Skeletal muscle satellite cell (primary cell): Measurements from ENCODE around the gene FSD1L.

Experiments
- H3K27me3 ChIP-seq: 2 replicates; pipeline ENCODE4 v1.7.0; 2013; ENCODE audit warnings: low read length; ENCODE audit not compliant: control insufficient read depth, insufficient read depth
- H3K36me3 ChIP-seq: 2 replicates; pipeline ENCODE4 v1.7.0; 2013; ENCODE audit warnings: mild to moderate bottlenecking, control low read depth, low read length; ENCODE audit not compliant: insufficient read depth
- H3K4me1 ChIP-seq: 2 replicates; pipeline ENCODE4 v1.7.0; 2013; ENCODE audit warnings: low read length; ENCODE audit not compliant: control insufficient read depth, insufficient read depth
- H3K4me2 ChIP-seq: 2 replicates; pipeline ENCODE4 v1.7.0; 2013; ENCODE audit warnings: mild to moderate bottlenecking, low read length
- H3K4me3 ChIP-seq: 2 replicates; pipeline ENCODE4 v1.7.0; 2013; ENCODE audit warnings: low read length
- H3K9ac ChIP-seq: 2 replicates; pipeline ENCODE4 v1.7.0; 2013; ENCODE audit warnings: mild to moderate bottlenecking, low read depth, low read length, moderate library complexity
- H3K9me3 ChIP-seq: replicated peaks from 2 replicates; pipeline ENCODE4 v1.7.0; 2013; ENCODE audit warnings: mild to moderate bottlenecking, control low read depth, low read length

Gene FSD1L

DNA sequence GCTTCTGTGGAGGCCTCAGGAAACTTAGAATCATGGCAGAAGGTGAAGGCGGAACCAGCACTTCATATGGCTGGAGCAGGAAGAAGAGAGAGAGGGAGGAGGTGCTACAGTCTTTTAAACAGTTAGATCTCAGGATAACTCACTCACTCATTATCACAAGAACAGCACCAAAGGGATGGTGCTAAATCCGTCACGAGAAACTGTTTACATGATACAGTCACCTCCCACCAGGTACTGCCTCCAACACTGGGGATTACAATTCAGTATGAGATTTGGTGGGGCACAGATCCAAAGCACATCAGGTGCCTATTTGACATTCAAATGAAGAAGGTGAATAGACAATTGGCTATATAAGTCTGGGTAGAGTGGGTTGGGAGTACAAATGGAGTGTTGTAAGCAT lies 145.3 kb downstream of the FSD1L start:
- Histone ChIP-seq H3K9ac (no peak overlapping the region), H3K9me3 (no peaks in the 10 kb centered on the region), H3K4me2 (no peak overlapping the region), H3K4me3 (no peak overlapping the region), H3K4me1 (no peaks in the 10 kb centered on the region), H3K36me3 (peaks cover 10% of the 10 kb centered on the region), H3K27me3 (no peaks in the 10 kb centered on the region)
